Peyer's patch (tissue), 4 donors: Measurements from ENCODE around the gene SMARCD1. TPM values are rescaled to one million over a fixed set of nuclear protein-coding genes. Genes with fewer than 3 reads are reported as not detected.
A peak's percentile ranks its signal among the peaks of the same experiment; 100 is the strongest.

Experiments
- DNase-seq, 3 donors: peaks; one replicate each; pipeline ENCODE4 v3.0.0-alpha.2; 2017 to 2019
- H3K27ac ChIP-seq, 4 donors: fragments of 200-600 bp; sonication (generic); one replicate each; pipeline ENCODE4 v1.5.1; 2016 to 2019
- H3K27me3 ChIP-seq, 2 donors: fragments of 200-600 bp; sonication (generic); one replicate each; pipeline ENCODE4 v1.5.1; 2019
- H3K36me3 ChIP-seq, 3 donors: fragments of 200-600 bp; sonication (generic); one replicate each; pipeline ENCODE4 v1.5.1; 2016 to 2019
- H3K4me1 ChIP-seq, 4 donors: fragments of 200-600 bp; sonication (generic); one replicate each; pipeline ENCODE4 v1.5.1; 2016 to 2019
- H3K4me3 ChIP-seq, 4 donors: fragments of 200-600 bp; sonication (generic); 1 replicate in 3 of 4; 2 replicates in 1 of 4; pipeline ENCODE4 v1.5.1; 2016 to 2019; ENCODE audit warnings: mild to moderate bottlenecking in 1 of 4
- H3K9me3 ChIP-seq, 4 donors: fragments of 200-600 bp; sonication (generic); one replicate each; pipeline ENCODE4 v1.5.1; 2016 to 2019; ENCODE audit warnings: mild to moderate bottlenecking in 1 of 4
- CTCF ChIP-seq, 6 experiments: fragments of 450-650 bp in 4 of 6; fragments of 200-600 bp in 2 of 6; sonication (generic) in 1 of 6; IDR thresholded peaks; one replicate each; pipeline ENCODE4 v1.5.1; 2017 to 2019; ENCODE audit warnings: antibody characterized with exemption in 6 of 6, mild to moderate bottlenecking in 3 of 6, moderate library complexity in 1 of 6
- POLR2A ChIP-seq, 2 donors: fragments of 450-650 bp; IDR thresholded peaks; one replicate each; pipeline ENCODE4 v1.5.1; 2017; ENCODE audit warnings: antibody characterized with exemption in 2 of 2, mild to moderate bottlenecking in 2 of 2, moderate library complexity in 2 of 2
- total RNA-seq, 4 donors: library from RNA; depleted of rRNA; stranded (reverse); fragments of >200 nt; gene quantifications; one replicate each; pipeline ENCODE4 v1.1.0, GENCODE V29; 2016

Gene SMARCD1
- total RNA-seq, 4 donors from 2014 or later: 76.5 to 126 (median 95.1) TPM

- Histone ChIP-seq H3K27me3 (no peaks in the 10 kb centered on the region), H3K4me3 (no peak overlapping the region), H3K4me1 (peaks cover 0 to 10% (median 0%) of the 10 kb centered on the region in 4 donors), H3K9me3 (no peaks in the 10 kb centered on the region), H3K27ac (no peak overlapping the region), H3K36me3 (no peaks in the 10 kb centered on the region)
- DNase-seq: no peak
- no peak for TF ChIP-seq CTCF (IDR thresholded peaks at IDR 0.05)
- TF ChIP-seq POLR2A (IDR thresholded peaks at IDR 0.05): no peak
Observed at GRCh38 chr12:50069539-50069938, 15.6 kb upstream of the SMARCD1 start.

GRCh38 chr12:50070314-50071060 lies 14.7 kb upstream of the SMARCD1 start:
- peak; percentile 55 to 87 (median 76) for DNase-seq
- peaks cover 0 to 13% (median 0%) of the 10 kb centered on the region in 4 donors for H3K4me1 ChIP-seq
- no peaks in the 10 kb centered on the region for H3K36me3 ChIP-seq
- H3K9me3 ChIP-seq: no peaks in the 10 kb centered on the region
- TF ChIP-seq POLR2A (IDR thresholded peaks at IDR 0.05): no peak
- peak; percentile 76 to 97 (median 89) for TF ChIP-seq CTCF (IDR thresholded peaks at IDR 0.05)
- H3K4me3 ChIP-seq: no peak overlapping the region
- no peaks in the 10 kb centered on the region for H3K27me3 ChIP-seq
- H3K27ac ChIP-seq: no peak overlapping the region

- peaks cover 0 to 18% (median 0%) of the 10 kb centered on the region in 4 donors for H3K4me1 ChIP-seq
- H3K9me3 ChIP-seq: no peaks in the 10 kb centered on the region
- H3K4me3 ChIP-seq: no peak overlapping the region
- no peaks in the 10 kb centered on the region for H3K27me3 ChIP-seq
- no peaks in the 10 kb centered on the region for H3K36me3 ChIP-seq
- DNase-seq: no peak
- TF ChIP-seq CTCF (IDR thresholded peaks at IDR 0.05) (no peak), POLR2A (IDR thresholded peaks at IDR 0.05) (no peak)
- no peak overlapping the region for H3K27ac ChIP-seq
Observed at GRCh38 chr12:50072198-50072907, 12.8 kb upstream of the SMARCD1 start.

- Histone ChIP-seq H3K27me3 (no peaks in the 10 kb centered on the region), H3K36me3 (no peaks in the 10 kb centered on the region), H3K27ac (no peak overlapping the region), H3K9me3 (no peaks in the 10 kb centered on the region), H3K4me1 (peaks cover 0 to 18% (median 0%) of the 10 kb centered on the region in 4 donors), H3K4me3 (no peak overlapping the region)
- TF ChIP-seq POLR2A (IDR thresholded peaks at IDR 0.05) (no peak), CTCF (IDR thresholded peaks at IDR 0.05) (no peak)
- DNase-seq: no peak
Observed at GRCh38 chr12:50073206-50073605, 11.9 kb upstream of the SMARCD1 start.

- no peaks in the 10 kb centered on the region for H3K36me3 ChIP-seq
- no peak overlapping the region for H3K4me3 ChIP-seq
- TF ChIP-seq POLR2A (IDR thresholded peaks at IDR 0.05): no peak
- no peak for TF ChIP-seq CTCF (IDR thresholded peaks at IDR 0.05)
- no peaks in the 10 kb centered on the region for H3K9me3 ChIP-seq
- no peaks in the 10 kb centered on the region for H3K27me3 ChIP-seq
- no peak overlapping the region for H3K27ac ChIP-seq
- peaks cover 0 to 18% (median 0%) of the 10 kb centered on the region in 4 donors for H3K4me1 ChIP-seq
- no peak for DNase-seq
Observed at GRCh38 chr12:50073712-50074111, 11.4 kb upstream of the SMARCD1 start.
